Measurements from ENCODE around the gene CCNL1.
"Not testable (repeated sequence)": the region's sequence is repeated elsewhere in the genome, so short reads cannot be mapped to it uniquely, and the experiment has no call there.

Gene CCNL1

DNA sequence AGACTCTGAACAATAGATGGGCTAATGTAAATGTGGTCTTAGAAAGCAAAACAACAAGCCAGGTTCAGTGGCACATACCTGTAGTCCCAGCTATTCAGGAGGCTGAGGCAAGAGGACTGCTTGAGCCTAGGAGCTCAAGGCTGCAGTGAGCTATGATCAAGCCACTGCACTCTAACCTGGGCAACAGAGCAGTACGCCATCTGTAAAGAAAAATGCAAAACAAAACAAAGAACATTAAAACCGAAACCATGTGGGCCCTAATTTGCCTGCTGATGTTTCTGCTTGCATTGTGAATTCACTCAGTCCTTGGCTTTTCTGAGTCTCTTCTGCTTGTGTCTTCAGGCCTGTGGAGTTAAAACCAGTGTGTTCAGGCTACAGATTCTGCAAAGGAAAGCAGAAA, 56.7 kb downstream of the CCNL1 start:
- no peak for DNase-seq (ENCODE audit: low read depth in 2 of 2)

DNA sequence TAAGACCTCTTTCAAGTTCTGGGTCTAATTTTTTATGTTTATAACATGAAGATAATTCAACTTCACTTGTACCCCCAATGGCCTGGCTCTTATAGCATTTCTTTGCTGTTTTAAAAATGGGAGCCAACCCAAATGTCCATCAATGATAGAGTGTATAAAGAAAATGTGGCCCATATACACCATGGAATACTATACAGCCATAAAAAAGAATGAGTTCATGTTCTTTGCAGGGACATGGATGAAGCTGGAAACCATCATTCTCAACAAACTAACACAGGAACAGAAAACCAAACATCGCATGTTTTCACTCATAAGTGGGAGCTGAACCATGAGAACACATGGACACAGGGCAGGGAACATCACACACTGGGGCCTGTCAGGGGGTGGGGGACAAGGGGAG, 57.4 kb downstream of the CCNL1 start:
- not testable (repeated sequence) for DNase-seq (ENCODE audit: low read depth in 2 of 2)

DNA sequence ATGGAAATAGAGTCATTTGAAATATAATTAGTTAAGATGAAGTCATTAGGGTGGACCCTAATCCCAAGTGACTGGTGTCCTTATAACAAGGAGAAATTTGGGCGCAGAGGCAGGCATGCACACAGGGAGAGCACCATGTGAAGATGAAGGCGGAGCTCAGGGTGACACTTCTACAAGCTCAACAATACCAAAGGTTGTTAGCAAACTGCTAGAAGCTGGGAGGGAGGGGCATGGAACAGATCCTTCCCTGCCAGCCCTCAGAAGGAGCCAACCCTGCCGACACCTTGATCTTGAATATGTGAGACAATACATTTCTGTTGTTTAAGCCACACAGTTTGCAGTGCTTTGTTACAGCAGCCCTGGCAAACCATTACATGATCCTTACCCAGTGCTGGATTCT, 57.8 kb downstream of the CCNL1 start:
- DNase-seq (ENCODE audit: low read depth in 2 of 2) = no peak

DNA sequence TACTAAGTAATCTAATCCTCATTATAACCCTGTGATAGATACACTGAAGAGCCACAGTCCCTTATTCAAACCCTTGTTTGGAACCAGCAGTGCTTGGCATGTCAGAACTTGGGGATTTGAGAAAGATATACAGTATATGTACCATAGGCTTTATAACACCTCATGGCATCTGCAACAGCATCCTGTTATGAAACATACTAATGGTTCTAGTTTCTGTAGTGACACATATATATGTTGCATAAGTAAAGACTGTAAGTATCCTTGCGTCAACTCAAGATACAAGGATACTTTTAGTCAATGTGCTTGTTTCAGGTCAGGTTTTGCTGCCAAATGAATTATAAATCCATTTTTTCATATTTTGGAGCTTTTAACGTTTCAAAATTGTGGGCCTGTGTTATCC, 58.5 kb downstream of the CCNL1 start:
- DNase-seq (ENCODE audit: low read depth in 2 of 2) = no peak

DNA sequence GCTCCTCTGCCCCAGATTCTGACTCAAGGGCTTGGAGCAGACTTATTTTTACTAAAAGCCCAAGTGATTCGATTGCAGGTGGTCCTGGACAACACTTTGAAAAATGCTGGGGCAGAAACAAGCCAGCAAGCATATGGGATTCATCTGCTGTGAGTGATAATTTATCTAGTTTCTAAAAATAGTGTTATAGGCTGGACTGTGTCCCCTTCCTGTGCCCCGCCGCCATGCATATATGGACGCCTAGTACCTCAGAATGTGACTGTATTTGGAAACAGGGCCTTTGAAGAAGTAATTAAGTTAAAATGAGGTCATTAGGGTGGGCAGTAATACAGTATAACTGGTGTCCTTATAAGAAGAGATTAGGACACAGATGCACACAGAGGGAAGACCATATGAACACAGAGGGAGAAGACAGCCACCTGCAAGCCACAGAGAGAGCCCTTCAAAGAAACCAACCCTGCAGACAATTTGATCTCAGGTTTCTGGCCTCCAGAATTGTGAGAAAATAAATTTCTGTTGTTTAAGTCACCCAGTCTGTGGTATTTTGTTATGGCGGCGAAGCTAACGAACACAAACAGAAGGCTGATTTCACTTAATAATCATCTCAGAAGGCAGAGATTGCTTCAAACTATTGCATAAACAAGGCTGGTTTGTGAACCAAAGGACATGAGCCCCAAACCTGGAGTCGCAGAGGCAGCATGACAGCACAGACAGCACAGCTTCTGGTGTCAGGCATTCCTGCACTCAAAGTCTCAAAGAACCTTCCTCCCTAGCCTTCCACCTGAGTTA, 59.1 kb downstream of the CCNL1 start:
- no peak for DNase-seq (ENCODE audit: low read depth in 2 of 2)

DNA sequence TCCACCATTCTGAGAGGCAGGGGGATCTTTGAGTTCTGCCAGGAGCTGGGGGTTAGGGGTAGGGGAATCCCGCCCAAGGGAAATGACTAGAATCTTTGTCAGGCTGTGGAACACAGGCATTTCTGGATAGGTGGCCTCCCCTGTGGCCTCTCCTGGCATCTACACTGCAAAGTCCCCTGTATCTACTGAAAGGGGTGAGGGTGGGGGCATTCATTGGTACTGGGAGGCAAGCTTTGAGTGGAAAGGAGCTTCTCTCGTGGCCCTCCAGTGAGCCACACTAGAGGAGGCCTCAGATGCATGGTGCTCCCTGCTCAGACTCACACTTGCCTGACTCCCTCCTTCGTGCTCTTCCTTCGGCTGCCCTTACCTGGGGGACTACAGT, 59.9 kb downstream of the CCNL1 start:
- DNase-seq (ENCODE audit: low read depth in 2 of 2) = no peak

DNA sequence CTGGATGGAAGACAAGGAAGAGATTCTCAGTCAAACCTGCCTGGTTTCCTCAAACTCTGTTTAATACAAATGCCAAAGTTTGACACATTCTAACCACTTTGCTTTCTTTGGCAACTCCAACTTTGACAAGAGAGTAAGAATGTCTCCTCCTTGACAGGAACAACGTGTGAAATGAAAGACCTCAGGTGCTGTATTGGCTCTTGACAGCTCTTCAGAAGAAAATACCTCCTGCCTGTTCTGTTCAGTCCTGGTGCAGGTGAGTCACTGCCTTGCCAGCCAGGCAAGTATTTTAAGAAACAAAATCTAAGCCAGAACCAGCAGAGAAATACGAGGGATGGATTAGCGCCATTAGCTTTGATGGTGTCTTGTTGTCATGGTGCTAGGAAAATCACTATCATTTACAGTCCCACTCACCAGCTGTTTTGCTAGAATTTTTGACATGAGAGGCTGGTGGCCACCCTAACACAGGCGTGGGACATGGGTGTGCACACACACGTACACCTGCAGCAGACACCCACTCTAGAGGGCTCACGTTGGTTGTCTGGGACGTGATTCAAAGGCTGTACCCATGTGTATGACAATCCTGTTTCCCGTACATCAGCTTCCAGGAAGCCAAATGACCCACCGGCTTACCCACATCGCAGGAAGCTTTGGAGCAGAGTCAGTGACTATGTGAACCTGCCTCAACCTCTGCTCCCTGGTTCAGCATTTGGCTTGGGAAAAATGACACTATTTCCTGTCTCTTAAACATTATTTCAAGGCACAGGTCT, 60.4 kb downstream of the CCNL1 start:
- DNase-seq (ENCODE audit: low read depth in 2 of 2) = no peak

DNA sequence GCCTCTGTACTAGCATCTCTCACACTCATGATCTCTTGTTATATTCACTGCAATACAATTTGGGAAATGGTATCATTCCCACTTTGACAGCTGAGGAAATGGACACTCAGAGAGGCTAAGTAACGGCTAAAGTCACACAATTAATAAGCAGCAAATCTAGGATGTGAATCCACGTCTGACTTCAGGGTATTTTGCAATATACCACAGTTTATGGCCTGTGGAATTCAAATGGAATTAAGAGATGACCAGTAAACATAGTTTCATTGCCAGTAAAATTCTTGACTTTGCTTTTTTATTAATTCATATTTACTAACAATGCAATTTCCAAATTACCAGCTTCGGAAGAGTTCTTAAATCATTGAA, 61.1 kb downstream of the CCNL1 start:
- DNase-seq (ENCODE audit: low read depth in 2 of 2) = no peak

DNA sequence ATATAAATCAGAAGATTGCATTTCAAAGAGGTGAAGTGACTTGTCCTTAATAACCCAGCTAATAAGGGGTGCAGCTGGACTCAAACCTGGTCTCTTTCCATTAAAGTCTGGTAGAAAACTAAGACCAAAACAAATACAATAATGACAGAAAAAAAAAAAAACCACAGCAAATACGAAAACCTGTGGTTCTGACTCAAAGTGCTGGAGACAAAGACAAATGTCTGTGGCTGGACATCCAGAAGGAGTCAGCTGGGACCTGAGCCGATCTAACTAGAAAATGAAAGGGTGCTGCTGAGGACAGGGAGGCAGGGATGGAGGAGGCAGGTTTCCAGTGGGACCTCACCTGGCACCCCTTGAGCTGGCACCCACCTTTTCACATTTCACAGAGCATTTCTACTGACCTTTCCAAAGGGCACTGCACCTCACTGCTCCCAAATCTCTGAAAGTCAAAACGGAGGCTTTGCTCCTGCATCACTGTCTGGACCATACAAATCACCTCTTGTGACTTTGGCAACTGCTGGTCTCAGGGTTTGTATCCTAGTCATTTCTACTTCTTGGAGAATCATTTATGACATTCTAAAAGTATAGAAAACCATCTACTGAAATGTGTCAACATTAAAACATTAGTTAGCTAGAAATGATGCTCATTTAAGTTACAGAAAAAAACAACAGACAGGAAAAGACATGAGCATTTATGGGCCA, 61.7 kb downstream of the CCNL1 start:
- DNase-seq (ENCODE audit: low read depth in 2 of 2) = no peak

Measured in stimulated activated CD4-positive, alpha-beta T cell treated with anti-CD3 and anti-CD28 coated beads, Interleukin-15, amount 100 ng/mL, for 48 hours (primary cell).